GM12878 (cell line): ENCODE results near the gene NMBR. TPM values are rescaled to one million over a fixed set of nuclear protein-coding genes. Genes with fewer than 3 reads are reported as not detected.
A peak's percentile ranks its signal among the peaks of the same experiment; 100 is the strongest.

Experiments
- CBX5 ChIP-seq: sonication (generic); IDR thresholded peaks from 2 replicates; pipeline ENCODE4 v1.6.1; 2016; ENCODE audit warnings: low read depth, moderate library complexity, mild to moderate bottlenecking, inconsistent platforms
- CHD2 ChIP-seq: IDR thresholded peaks from 2 replicates; pipeline ENCODE4 v1.6.1; 2011; ENCODE audit warnings: low read depth, low read length, improper control_type of control experiment, borderline replicate concordance
- CREM ChIP-seq: IDR thresholded peaks from 2 replicates; pipeline ENCODE4 v1.6.1; 2014; ENCODE audit warnings: antibody characterized with exemption, low read depth
- EED ChIP-seq: sonication (generic); IDR thresholded peaks from 2 replicates; pipeline ENCODE4 v1.6.1; 2016; ENCODE audit warnings: antibody characterized with exemption, low read depth
- EGR1 ChIP-seq, 2 experiments: IDR thresholded peaks; 1 replicate in 1 of 2; 2 replicates in 1 of 2; pipeline ENCODE4 v1.6.1; 2011 to 2012; ENCODE audit warnings: low read depth in 2 of 2, low read length in 2 of 2, borderline replicate concordance in 1 of 2, mild to moderate bottlenecking in 1 of 2, moderate library complexity in 1 of 2
- ETV6 ChIP-seq, 2 experiments: fragments of 450-650 bp in 1 of 2; IDR thresholded peaks in 1 of 2; conservative IDR thresholded peaks in 1 of 2; 2 replicates each; pipeline ENCODE4 v1.6.1; 2014; ENCODE audit warnings: antibody characterized with exemption in 1 of 2, borderline replicate concordance in 1 of 2, low read depth in 1 of 2, mild to moderate bottlenecking in 1 of 2, moderate library complexity in 1 of 2
- EZH2 ChIP-seq: IDR thresholded peaks from 2 replicates; pipeline ENCODE4 v1.6.1; 2012; ENCODE audit warnings: low read depth, mild to moderate bottlenecking, control low read depth, inconsistent platforms, low read length, borderline replicate concordance; ENCODE audit not compliant: control insufficient read depth
- FOXM1 ChIP-seq: IDR thresholded peaks from 2 replicates; pipeline ENCODE4 v1.6.1; 2012; ENCODE audit warnings: low read depth, mild to moderate bottlenecking, inconsistent platforms, low read length, moderate library complexity
- GABPA ChIP-seq: IDR thresholded peaks from 2 replicates; pipeline ENCODE4 v1.6.1; 2014; ENCODE audit warnings: antibody characterized with exemption, low read depth, mild to moderate bottlenecking, inconsistent platforms
- HDAC2 ChIP-seq: fragments of 200-600 bp; sonication (generic); IDR thresholded peaks from 2 replicates; pipeline ENCODE4 v1.6.1; 2017
- HDAC6 ChIP-seq: fragments of 200-600 bp; sonication (generic); IDR thresholded peaks from one replicate; pipeline ENCODE4 v1.8.0; 2017; ENCODE audit warnings: antibody characterized with exemption; ENCODE audit not compliant: unreplicated experiment
- JUNB ChIP-seq: IDR thresholded peaks from 2 replicates; pipeline ENCODE4 v1.6.1; 2016; ENCODE audit warnings: antibody characterized with exemption, mild to moderate bottlenecking
- JUND ChIP-seq: IDR thresholded peaks from 2 replicates; pipeline ENCODE4 v1.6.1; 2012; ENCODE audit warnings: low read depth, mild to moderate bottlenecking, low read length, improper control_type of control experiment, moderate library complexity
- KDM1A ChIP-seq: fragments of 200-600 bp; sonication (generic); IDR thresholded peaks from 2 replicates; pipeline ENCODE4 v1.6.1; 2016; ENCODE audit warnings: borderline replicate concordance
- KLF5 ChIP-seq: fragments of 450-650 bp; IDR thresholded peaks from 2 replicates; pipeline ENCODE4 v1.6.1; 2014; ENCODE audit warnings: mild to moderate bottlenecking; ENCODE audit not compliant: partially characterized antibody
- MAX ChIP-seq: IDR thresholded peaks from 2 replicates; pipeline ENCODE4 v1.6.1; 2012; ENCODE audit warnings: low read depth, low read length, improper control_type of control experiment
- MLLT1 ChIP-seq: fragments of 450-650 bp; IDR thresholded peaks from 2 replicates; pipeline ENCODE4 v1.6.1; 2016; ENCODE audit warnings: mild to moderate bottlenecking
- MXI1 ChIP-seq: fragments of 150-350 bp; IDR thresholded peaks from 2 replicates; pipeline ENCODE4 v1.6.1; 2011; ENCODE audit warnings: low read depth, mild to moderate bottlenecking, inconsistent platforms, low read length, improper control_type of control experiment
- NFXL1 ChIP-seq: fragments of 450-650 bp; IDR thresholded peaks from 2 replicates; pipeline ENCODE4 v1.6.1; 2017; ENCODE audit warnings: antibody characterized with exemption, mild to moderate bottlenecking, borderline replicate concordance
- PAX5 ChIP-seq: IDR thresholded peaks from 2 replicates; pipeline ENCODE4 v1.6.1; 2011; ENCODE audit warnings: low read depth, low read length, borderline replicate concordance
- POLR2AphosphoS5 ChIP-seq: IDR thresholded peaks from 2 replicates; pipeline ENCODE4 v1.6.1; 2011; ENCODE audit warnings: mild to moderate bottlenecking, low read length, inconsistent platforms
- RAD21 ChIP-seq: IDR thresholded peaks from 2 replicates; pipeline ENCODE4 v1.6.1; 2011; ENCODE audit warnings: mild to moderate bottlenecking, low read depth, low read length, moderate library complexity; ENCODE audit not compliant: insufficient read depth
- RAD51 ChIP-seq: fragments of 450-650 bp; IDR thresholded peaks from 2 replicates; pipeline ENCODE4 v1.6.1; 2016; ENCODE audit warnings: moderate library complexity, mild to moderate bottlenecking, inconsistent platforms
- RELA ChIP-seq: fragments of 450-650 bp; IDR thresholded peaks from 2 replicates; pipeline ENCODE4 v1.8.0; 2014; ENCODE audit warnings: borderline replicate concordance; ENCODE audit not compliant: partially characterized antibody
- SMAD1 ChIP-seq: fragments of 450-650 bp; IDR thresholded peaks from 2 replicates; pipeline ENCODE4 v1.6.1; 2018; ENCODE audit warnings: mild to moderate bottlenecking, low read depth; ENCODE audit not compliant: partially characterized antibody
- SREBF1 ChIP-seq: IDR thresholded peaks from 2 replicates; pipeline ENCODE4 v1.6.1; 2012; ENCODE audit warnings: mild to moderate bottlenecking, low read length
- SUZ12 ChIP-seq: fragments of 200-600 bp; sonication (generic); IDR thresholded peaks from one replicate; pipeline ENCODE4 v1.6.1; 2018; ENCODE audit warnings: antibody characterized with exemption, mild to moderate bottlenecking; ENCODE audit not compliant: unreplicated experiment
- TBL1XR1 ChIP-seq: IDR thresholded peaks from 2 replicates; pipeline ENCODE4 v1.6.1; 2012; ENCODE audit warnings: low read depth, low read length, improper control_type of control experiment
- TCF12 ChIP-seq: IDR thresholded peaks from 2 replicates; pipeline ENCODE4 v1.6.1; 2011; ENCODE audit warnings: low read depth, mild to moderate bottlenecking, low read length
- TCF3 ChIP-seq: IDR thresholded peaks from 2 replicates; pipeline ENCODE4 v1.6.1; 2012; ENCODE audit warnings: low read depth, mild to moderate bottlenecking, low read length, borderline replicate concordance; ENCODE audit not compliant: insufficient read depth
- YY1 ChIP-seq: IDR thresholded peaks from 2 replicates; pipeline ENCODE4 v1.6.1; 2011; ENCODE audit warnings: low read depth, mild to moderate bottlenecking, low read length
- ZNF622 ChIP-seq: fragments of 450-650 bp; IDR thresholded peaks from 2 replicates; pipeline ENCODE4 v1.6.1; 2017; ENCODE audit warnings: mild to moderate bottlenecking, inconsistent platforms
- polyA plus RNA-seq, 11 experiments: library from polyadenylated mRNA; depleted of rRNA in 4 of 11; unstranded in 6 of 11; stranded (reverse) in 5 of 11; fragments of >200 nt; fragmentation: Nextera tagmentation in 4 of 11; fragmentation: Illumina TruSeq in 1 of 11; extraction: Ambion mirVana in 4 of 11; extraction: Trizol in 1 of 11; gene quantifications; 1 replicate in 1 of 11; 2 replicates in 10 of 11; pipeline versions ENCODE4 v1.2.1 to v1.2.3, GENCODE V29; 2011 to 2016; ENCODE audit warnings: inconsistent platforms in 2 of 11, missing spikeins in 2 of 11, low read depth in 1 of 11
- total RNA-seq, 4 experiments: library from RNA; depleted of rRNA in 3 of 4; stranded (reverse); fragments of >200 nt in 3 of 4; fragmentation: Illumina TruSeq in 1 of 4; extraction: Trizol in 1 of 4; gene quantifications; 2 replicates each; pipeline versions ENCODE4 v1.2.1 to v1.2.3, GENCODE V29; 2013 to 2021

The NMBR gene
- total and polyA plus RNA-seq, 10 of the 15 experiments (the other 5 are each of a cell fraction or from before 2014, with no cell fraction given) = not detected

GRCh38 chr6:142146828-142147662 lies at the start of gene NMBR, which contains the start of gene VTA1 (continued):
- TF ChIP-seq MAX = peak; percentile 81; the same call in 1 of the 2 replicates
- TF ChIP-seq GABPA = peak; percentile 93
- TF ChIP-seq RAD21 = peak; percentile 88
- TF ChIP-seq EGR1 (IDR thresholded peaks at IDR 0.05; ENCODE audit: borderline replicate concordance in 1 of 2, low read depth in 2 of 2, low read length in 2 of 2) = peak in 1 of 2 experiments; percentile 66; a peak in 2 of 3 replicates
- TF ChIP-seq CHD2 = peak; percentile 71; the same call in 1 of the 2 replicates
- no peak for TF ChIP-seq ZNF622
- no peak for TF ChIP-seq KDM1A
- no peak for TF ChIP-seq SREBF1
- peak; percentile 90 for TF ChIP-seq POLR2AphosphoS5
- TF ChIP-seq CREM = peak; percentile 80
- peak; percentile 97 for TF ChIP-seq CBX5
- TF ChIP-seq ETV6 (conservative IDR thresholded peaks at IDR 0.05 in 1 of 2, IDR thresholded peaks at IDR 0.05 in 1 of 2; ENCODE audit: borderline replicate concordance in 1 of 2, low read depth in 1 of 2) = peak in 1 of 2 experiments; percentile 97; a peak in 2 of 4 replicates
- TF ChIP-seq TCF3 = no peak
- TF ChIP-seq EZH2 = no peak
- peak; percentile 30; the same call in 1 of the 2 replicates for TF ChIP-seq EED
- peak; percentile 93 for TF ChIP-seq MLLT1
- TF ChIP-seq YY1 = peak; percentile 95
- peak; percentile 3 for TF ChIP-seq RELA
- TF ChIP-seq MXI1 = peak; percentile 98
- TF ChIP-seq JUND = no peak
- TF ChIP-seq HDAC6 = no peak
- no peak for TF ChIP-seq SUZ12
- TF ChIP-seq NFXL1 = no peak
- TF ChIP-seq SMAD1 = no peak
- TF ChIP-seq JUNB = no peak
- no peak for TF ChIP-seq HDAC2
- peak; percentile 37; the same call in 1 of the 2 replicates for TF ChIP-seq TBL1XR1
- peak; percentile 79 for TF ChIP-seq KLF5
- TF ChIP-seq RAD51 = no peak
- peak; percentile 54; the same call in 1 of the 2 replicates for TF ChIP-seq PAX5
- peak; percentile 84 for TF ChIP-seq FOXM1
- 0 out of 2 replicates have a peak, but pooled peaks have one; percentile 6 for TF ChIP-seq TCF12
